Lower leg skin (tissue), 3 donors: Measurements from ENCODE around the gene ABCA6.

ENCODE experiments used
- POLR2A ChIP-seq, 2 donors: fragments of 450-650 bp; IDR thresholded peaks; one replicate each; pipeline ENCODE4 v1.6.1; 2016 to 2017; ENCODE audit warnings: antibody characterized with exemption in 2 of 2, mild to moderate bottlenecking in 1 of 2, moderate library complexity in 1 of 2
- TF ChIP-seq, protein P1 (sequence below), 3 donors: fragments of 450-650 bp; IDR thresholded peaks; one replicate each; pipeline ENCODE4 v1.5.1; 2016; ENCODE audit warnings: antibody characterized with exemption in 3 of 3, mild to moderate bottlenecking in 3 of 3, moderate library complexity in 2 of 3

DNA sequence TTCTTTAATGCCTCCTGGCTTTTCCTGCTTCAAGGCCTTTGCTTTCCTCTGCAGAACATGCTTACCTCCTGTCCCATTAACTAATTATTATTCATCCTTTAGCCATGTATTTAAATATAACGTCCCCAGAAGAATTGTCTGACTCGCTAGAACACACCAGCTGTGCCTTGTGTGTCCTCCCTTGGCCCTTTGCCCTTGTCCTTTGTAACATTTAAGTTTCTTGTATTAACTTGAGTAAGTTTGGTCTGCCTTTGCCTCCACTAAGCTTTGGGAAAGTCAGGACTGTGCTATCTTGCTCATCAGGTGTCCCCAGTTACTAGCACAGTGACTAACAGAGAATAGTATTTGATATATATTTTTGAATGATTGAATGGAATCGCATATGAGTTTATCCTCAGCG lies 51.3 kb downstream of the ABCA6 start:
- TF ChIP-seq, protein P1, sequence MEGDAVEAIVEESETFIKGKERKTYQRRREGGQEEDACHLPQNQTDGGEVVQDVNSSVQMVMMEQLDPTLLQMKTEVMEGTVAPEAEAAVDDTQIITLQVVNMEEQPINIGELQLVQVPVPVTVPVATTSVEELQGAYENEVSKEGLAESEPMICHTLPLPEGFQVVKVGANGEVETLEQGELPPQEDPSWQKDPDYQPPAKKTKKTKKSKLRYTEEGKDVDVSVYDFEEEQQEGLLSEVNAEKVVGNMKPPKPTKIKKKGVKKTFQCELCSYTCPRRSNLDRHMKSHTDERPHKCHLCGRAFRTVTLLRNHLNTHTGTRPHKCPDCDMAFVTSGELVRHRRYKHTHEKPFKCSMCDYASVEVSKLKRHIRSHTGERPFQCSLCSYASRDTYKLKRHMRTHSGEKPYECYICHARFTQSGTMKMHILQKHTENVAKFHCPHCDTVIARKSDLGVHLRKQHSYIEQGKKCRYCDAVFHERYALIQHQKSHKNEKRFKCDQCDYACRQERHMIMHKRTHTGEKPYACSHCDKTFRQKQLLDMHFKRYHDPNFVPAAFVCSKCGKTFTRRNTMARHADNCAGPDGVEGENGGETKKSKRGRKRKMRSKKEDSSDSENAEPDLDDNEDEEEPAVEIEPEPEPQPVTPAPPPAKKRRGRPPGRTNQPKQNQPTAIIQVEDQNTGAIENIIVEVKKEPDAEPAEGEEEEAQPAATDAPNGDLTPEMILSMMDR (IDR thresholded peaks at IDR 0.05): no peak
- TF ChIP-seq POLR2A (IDR thresholded peaks at IDR 0.05): no peak
